Activated CD4-positive, alpha-beta T cell treated with anti-CD3 and anti-CD28 coated beads, Interleukin-2, amount 50 U/mL, for 4 hours (primary cell): ENCODE results near the gene SERP2.

Experiments used
- DNase-seq, 2 experiments: peaks; one replicate each; pipeline ENCODE4 v3.0.0-alpha.2; 2020

Gene SERP2

DNA sequence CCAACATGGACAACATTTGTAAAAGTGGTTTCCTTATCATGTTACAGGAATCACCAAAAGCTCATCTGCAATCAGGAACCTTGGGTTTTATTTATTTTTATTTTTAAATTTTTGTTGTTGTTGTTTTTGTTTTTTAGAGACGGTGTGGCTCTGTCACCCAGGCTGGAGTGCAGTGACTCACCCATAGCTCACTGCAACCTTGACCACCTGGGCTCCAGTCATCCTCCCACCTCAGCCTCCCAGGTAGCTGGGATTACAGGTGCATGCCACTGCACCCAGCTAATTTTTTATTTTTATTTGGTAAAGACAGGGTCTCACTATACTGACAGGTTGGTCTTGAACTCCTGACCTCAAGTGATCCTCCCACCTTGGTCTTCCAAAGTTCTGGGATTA, 13.6 kb upstream of the SERP2 start:
- DNase-seq: no peak

DNA sequence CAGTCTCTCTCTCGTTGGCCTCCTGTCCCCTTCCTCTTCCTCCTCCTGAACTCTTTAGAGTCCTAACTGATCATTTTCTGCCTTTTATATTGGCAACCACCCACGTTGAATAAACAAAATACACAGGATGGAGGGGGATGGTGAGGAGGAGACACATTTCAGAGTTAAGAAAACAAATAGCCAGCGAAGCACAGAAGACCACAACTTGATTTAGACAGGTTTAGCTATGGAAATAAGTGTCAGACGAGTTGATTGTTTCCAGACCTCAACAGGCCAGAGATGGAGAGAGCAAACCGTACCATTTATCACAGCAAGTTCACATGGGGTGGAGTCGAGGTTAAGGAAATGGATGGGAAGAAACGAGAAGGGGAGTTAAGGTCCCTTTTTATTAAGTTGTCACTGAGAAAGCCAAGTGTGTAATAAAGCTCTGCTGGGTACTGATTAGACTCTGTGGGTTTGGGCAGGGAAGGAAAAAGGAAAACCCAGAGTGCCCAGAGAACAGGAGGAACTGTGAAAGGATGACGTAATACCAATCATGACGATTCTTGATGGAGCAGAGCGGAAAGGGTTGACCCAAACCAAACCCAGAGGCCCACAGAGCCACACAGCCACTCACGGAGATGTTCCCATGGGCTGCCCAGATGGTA, 11.1 kb upstream of the SERP2 start:
- DNase-seq: no peak

DNA sequence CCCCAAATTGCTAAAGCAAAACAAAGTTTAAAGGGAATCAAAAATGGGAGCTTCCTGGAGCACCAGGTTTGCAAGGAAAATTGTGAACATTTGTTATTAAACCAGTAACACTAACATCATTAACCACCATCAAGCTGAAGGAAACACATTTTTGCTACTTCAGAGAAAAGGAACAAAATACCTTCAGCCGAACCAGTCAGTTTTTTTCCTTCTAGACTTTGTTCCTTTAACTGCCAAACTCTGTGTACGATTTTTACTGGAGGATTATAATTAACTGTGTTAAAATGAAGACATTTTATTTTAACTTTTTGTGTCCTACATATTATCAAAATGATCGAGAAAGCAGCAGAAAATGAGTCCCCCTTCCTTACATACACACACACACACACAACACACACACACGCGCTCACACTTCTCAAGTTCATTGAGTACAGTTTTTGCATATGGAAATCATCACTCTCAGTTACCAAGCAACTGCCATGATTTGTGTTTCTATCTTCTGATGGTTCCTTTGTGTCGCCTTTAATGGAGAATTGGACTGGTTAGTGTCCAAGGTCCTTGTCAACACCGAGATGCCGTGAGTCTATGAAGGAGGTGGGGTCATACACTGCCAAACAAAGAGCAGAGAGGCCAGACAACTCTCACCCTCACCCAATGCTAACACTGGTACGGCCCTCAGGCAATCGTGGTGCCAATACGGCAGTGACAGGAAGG, 9.8 kb upstream of the SERP2 start:
- no peak for DNase-seq

DNA sequence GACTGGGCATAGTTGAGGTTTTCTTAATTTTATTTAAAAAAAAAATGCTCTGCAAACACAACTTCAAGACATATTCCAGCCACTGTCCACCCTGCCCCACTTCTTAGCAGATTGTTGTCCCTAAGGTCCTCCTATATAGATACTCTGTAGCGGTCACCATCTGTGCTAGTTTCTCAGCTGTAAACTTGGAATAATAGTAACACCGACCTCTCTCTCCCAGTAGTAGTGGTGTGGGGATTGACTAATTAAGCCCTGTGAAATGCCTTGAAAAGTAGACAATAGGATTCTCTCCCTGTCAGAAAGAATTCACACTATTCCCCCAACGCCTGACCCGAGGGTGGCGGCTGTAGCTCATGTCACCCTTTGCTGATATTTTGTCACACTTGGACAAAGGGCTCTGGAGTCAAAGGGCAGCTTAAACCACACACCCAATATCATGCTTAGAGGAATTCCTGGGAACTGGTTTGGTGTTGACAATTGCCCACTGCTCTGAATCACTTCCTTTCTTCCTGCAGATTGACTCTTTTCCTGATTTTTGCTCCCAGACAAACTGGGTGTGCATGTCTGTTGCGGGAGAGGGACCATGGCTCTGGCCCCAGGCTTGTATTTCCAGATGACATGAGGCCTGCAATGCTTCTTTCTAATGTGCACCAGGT, 9.2 kb upstream of the SERP2 start:
- DNase-seq: no peak

DNA sequence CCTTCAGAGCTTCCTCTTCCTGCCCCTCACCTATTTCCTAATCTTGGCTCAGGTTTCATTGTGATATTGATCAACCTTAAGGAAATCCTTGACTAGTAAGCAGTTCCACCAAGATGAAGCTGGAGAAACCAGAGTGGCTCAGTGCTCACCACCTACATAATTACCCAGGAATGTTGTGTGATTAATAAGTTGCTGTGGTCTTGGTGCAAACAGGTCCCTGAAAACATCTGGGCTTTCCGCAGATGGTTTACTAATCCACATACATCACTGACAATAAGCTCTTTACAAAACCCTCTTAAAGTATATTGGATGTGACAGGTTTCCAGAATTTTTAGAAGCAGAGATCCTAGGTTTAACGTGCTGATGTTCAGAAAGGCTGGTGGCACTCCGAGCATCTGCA, 8.6 kb upstream of the SERP2 start:
- DNase-seq: no peak

DNA sequence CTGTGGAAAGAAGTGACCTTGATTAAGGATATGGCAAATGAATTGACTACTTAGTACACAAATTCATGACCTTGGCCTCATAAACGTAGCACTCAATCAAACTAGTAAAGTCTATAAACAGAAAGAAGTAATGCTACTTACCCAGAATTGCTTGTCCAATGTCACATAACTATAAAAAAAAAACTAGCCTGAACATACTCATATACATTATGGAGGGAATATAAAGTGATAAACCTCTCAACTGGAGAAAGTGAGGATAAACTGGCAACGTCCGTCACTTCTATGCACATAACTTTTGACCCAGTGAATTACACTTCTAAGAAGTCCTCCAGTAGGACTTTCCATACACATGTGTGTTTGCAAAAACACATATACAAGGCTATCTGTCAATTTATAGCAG, 7.7 kb upstream of the SERP2 start:
- no peak for DNase-seq

DNA sequence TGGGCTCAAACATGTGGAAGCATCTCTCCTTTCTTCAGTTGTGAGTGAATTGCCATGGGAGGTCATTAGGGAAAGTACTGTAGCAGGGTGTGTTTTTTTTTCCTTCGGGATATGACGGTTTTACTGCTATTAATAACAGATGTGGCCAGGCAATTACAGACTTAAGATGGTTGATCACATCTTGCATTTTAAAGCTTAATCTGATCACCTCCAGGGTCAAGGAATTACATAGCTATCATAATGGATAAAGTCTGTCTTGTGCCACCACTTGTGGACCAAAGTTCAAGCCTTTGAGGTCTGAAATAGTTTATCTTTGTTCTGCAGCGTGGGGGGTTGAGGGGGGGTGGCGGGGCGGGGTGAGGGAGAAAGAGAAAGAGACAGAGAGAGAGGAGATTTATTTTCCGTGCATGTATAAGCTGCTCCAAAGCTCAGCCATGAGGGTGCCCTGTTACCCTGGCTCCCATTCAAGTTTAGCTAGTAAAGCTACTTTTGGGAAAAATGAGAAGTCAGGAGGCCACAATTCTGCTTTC, 5.5 kb upstream of the SERP2 start:
- no peak for DNase-seq

DNA sequence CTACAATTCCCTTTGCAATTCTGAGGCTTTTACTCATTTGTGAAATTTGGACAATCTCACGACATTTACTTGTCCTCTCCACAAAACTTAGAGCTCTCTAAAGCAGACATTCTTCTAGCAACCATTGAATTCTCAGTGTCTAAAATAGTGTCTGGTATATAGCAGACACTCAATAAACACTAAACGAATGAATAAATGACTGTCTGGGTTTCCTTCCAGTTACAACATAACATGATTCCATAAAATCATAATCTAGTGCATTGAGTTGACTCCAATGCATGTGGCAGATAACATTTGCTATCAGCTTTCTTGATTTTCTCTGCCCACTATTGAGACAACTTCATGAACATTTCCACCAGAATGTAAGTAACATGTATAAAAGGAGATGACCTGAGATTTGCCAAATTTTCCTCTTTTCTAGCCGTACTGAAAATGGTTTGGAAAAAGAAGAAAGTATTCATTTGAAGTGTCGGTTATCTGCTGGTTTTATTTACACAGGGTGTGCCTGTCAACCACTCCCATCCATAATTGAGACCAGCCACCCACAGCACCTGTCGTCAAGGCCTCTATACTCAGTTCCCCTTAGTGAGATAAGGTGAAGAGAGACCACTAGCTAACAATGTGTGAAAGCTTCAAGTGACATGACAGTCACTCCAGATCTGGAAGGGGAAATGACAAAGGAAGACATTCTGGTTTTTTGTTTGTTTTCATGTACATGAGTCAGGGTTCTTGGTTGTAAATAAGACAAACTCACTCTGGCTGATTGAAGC, 4.8 kb upstream of the SERP2 start:
- no peak for DNase-seq

DNA sequence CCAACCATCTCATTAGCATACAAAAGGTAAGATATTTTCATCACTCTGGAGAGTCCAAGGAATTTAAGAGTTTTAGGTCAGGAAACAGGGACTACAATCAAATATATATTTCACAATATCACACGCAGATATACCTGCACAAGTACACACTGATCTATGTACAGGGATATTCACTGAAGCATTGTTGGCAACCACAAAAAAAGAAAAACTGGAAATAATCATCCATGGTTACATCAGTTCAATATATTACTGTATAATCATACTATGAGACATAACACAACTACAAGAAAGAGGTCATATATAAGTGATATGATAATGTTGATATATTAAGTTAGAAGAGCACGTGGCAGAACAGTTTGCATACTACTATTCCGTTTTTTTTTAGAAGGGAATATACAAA, 2.2 kb upstream of the SERP2 start:
- DNase-seq: no peak

DNA sequence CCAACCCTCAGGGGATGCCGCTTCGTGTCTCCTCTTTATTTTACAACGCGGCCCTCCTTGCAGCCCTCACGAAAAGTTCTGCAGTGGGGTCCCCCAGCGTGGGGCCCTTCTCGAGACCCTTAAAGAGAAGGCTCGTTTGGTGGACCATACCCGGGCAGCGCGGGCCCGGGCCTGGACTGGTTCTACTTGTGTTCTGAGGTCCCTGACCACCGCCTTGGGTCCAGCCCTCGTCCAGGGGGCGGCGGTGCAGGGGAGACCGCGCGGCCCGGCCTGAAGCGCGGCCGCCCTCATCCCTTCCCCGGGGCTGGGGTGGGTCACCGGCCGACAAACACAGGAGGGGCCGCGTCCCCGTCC, 400 bp upstream of the SERP2 start:
- no peak for DNase-seq

DNA sequence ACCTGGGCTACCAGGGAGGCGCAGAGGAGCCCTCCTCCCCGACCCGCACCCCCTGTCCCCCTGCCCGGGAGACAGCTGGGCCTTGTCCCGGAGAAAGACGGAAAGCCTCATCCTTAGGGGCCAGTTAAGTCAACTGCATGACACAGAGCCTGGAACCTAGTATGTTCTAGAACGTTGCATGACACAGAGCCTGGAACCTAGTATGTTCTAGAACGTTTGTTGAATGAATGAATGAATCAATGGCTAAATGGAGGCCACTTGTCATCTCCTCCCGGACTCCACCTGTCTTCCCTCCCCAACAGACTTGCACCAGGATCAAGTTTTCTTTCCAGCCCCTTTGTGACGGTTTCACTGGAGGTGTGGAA, 706 bp downstream of the SERP2 start:
- DNase-seq: no peak

DNA sequence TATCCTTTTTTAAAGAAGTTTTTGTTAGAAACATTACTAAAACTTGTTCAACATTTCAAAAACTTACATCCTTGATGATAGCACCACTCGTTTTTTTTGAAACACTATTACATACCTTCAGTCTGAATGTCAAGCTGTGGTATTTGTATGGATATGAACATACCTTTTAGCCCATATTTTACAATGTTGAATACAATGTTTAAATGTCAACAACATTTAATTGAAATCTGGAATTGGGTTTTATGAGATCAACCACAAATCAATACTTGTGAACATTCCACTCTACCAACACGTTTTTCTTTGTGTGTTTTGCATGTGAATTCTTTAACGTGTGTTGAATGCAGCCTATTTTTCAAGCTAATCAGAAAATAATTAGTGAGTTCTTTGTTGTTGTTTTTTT, 4.7 kb downstream of the SERP2 start:
- no peak for DNase-seq

DNA sequence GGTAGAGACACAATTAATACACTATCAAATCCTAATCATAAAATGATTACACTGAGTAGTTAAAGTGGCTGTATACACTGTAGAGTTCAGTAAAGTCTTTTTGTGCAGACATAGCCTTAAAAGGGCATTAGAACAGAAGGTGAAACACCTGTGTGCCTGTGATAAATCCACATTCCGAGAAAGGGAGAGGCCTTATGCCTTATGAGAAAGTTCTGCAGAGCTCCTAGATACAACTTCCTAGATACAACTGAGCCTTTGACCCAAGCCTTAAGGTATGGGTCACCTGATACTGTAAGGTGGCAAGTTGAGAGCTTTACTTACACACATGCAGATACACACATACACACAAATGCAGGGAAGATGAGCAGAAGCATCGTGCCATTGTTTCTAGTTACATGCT, 6.3 kb downstream of the SERP2 start:
- DNase-seq: no peak

DNA sequence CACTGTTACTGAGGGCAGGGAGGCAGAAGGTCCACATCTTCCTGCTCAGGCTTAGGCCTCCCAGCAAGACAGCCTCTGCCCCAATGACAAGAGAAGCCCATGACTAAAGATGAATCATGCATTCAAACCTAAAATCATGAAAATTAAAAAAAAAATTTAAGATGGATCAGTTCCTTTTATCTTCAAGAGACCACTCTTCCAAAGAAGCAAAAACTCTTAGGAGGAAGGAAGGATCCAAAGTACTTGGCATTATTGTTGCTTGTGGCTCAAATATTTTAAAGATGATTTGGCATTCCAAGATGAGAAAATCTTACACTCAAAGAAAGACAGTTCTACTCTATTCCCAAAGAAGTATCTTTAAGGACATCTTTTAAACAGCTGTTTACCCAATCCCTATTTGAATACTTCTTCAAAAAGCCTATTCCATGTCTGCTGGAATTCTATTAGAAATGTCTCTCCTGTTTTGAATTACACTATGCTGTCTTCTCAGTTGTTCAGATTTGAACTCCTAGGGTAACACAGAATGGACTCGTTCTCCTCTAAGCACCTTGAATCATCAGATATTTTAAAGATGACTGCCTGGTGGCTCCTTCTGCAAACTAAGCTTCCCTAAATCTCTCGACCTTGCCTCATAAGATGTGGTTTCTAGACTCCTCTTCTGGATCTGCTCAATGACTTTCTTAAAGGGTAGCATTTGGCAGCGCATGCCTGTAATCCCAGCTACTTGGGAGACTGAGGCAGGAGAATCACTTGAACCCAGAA, 7.0 kb downstream of the SERP2 start:
- no peak for DNase-seq

DNA sequence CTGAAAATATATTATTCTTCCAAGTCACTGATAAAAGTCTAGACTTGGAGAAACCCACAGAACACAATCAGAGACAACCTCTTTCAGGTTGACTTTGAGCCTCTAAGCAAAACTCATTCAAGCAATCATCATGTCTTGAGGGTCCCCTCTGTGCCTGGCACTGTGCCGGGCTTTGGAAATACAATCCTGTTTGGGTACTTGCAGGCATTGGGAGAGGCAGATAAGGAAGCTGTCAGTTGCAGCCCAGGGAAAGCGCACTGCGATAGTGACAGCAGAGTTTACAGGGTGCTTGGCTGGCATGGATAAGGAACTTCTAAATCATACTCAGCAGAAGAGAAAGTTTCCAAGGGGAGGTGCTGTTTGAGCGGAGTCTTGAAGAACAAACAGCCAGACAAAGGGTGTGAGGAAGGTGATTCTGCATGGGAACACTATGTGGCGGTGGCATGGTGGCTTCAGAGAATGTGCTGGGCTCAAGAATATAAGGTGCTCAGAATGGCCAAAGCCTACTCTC, 9.1 kb downstream of the SERP2 start:
- DNase-seq: no peak

DNA sequence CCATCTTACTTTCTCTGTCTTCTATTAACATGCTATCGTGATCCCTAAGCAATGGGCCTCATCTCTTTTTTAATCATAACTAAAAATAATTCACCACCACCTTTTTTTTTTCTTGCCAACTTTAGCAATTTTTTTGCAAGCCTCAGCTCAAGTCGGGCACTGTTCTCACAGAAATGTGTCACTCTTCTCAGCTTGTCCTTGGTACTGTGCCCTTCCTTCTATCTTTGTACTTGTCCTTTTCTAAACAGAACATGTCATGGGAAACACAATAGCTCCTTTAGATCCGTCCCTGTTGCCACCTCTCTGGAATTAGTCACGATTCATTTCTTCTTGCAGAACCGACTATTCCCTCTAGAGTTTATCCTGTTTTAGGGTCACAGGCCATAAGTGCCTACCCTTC, 10.3 kb downstream of the SERP2 start:
- no peak for DNase-seq

DNA sequence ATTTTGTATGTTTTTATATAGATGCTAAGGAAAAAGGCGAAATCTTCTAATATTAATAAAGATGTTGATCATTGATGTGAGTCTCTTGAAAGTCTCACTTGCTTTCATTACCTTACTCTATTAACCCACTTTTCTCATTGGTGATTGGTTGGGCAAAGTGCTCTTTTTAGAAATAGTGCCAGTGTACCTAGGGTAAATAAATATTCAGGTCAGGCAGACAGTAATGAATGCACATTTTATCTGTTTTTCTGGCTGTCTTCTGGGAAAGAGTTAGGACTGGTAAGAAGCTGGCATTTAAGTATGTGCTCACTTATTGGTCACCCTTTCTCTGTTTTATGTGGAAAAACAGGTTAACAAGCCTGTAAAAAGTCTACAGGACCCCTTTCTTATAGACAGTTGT, 11.2 kb downstream of the SERP2 start:
- DNase-seq: no peak

DNA sequence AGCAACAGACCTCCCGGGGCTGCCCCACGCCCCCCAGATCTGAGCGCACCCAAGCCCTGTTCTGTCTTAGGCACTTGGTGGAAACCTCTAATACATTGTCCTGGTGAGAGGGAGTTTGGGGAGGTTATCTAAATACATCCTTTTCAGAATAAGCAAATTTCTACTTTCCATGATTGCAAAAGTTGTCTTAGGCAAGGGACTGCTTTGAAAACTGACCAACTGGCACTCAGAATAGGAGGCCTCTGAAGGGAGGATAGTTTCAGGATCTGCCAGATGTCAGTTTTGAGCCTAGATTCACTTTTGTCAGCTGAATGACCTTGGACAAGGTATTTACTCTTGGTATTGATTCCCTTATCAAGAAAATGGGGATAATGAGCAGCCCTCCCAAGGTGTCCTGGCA, 11.8 kb downstream of the SERP2 start:
- no peak for DNase-seq

DNA sequence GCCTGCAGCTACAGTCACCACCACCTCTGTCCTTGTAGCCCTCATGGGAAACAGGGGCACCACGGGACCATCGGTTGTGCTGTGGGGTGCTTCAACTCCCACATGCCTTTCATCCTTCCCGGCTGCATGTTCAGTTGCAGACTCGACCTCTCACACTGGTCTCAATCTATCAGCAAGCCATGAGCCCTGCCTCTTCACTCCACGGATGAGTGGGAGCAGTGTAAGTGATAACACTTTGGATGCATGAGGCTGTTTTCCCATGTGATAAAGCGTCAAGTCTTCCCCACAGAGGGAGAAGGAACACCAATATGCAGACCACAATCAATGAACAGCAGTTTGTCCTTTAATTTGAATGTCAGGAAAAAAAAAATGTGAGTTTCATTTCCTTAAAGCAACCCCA, 12.2 kb downstream of the SERP2 start:
- DNase-seq: no peak

DNA sequence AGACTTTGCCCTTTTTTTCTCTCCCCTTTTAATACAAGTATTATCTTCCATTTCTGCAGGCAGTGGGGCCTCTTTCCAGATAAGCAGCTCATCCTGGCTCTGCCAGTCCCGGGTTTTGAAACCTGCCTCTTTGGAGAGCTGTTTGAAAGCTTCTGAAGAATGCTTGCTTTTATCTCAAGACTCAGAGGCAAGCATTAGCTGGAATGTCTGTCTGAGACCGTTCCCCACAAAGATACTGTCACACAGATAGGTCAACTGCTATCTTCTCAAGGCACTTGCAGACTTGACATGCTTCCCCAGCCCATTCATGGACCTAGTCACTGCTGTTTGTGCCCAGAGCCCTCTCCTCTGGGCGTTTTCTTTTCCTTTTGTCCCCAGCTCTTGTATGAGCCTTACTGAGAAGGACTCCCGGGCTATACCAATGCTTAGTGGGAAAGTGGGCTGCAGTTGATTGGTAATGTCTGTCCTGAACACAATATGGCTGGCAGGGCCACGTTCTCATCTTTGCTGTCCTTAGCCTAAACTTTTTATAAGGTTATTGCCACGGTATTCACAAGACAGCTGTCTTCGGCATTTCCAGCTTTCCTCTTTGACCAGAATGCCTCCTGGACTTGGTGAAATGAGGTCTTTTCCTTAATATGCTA, 13.4 kb downstream of the SERP2 start:
- no peak for DNase-seq

DNA sequence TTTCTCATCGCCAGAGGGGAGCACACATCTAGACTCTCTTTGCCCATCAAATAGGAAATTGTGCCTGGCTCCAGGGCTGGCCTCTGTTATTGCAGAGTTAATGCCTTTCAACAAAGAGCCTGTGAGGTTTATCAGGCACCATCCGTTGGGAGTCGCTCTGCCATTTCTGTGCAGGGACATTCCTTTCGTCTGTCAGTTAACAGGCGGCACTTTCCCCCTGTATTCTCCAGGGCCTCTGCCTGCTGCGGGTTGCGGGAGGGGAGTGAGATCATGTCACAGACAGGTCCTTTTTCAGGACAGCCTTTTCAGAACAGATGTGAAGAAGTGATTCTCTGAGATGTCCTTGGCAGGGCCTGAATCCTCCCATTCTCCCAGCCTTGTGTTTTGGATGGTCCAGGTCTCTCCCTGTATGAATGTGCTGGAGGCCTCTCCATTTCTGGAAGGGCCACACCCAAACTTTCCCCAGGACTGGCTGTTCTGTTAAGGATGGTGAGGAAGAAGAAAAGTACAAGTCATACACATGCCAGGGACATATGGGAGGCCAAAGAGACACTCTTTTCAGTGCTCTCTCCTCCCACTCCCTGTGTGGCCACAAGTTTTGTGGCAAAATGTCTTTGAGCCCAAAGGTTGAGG, 14.9 kb downstream of the SERP2 start:
- no peak for DNase-seq
